Brain microvascular endothelial cell (primary cell): Measurements from ENCODE around the gene PCDHGC5.
A peak's percentile ranks its signal among the peaks of the same experiment; 100 is the strongest.

Source experiments
- DNase-seq: peaks from one replicate; pipeline ENCODE4 v3.0.0-alpha.2; 2020
- H3K27ac ChIP-seq: fragments of 250-450 bp; sonication (Bioruptor Pico); 2 replicates; pipeline ENCODE4 v1.5.1; 2020; ENCODE audit warnings: mild to moderate bottlenecking, moderate library complexity
- H3K27me3 ChIP-seq: fragments of 250-450 bp; sonication (Bioruptor Pico); replicated peaks from 2 replicates; pipeline ENCODE4 v1.5.1; 2020; ENCODE audit warnings: mild to moderate bottlenecking
- H3K36me3 ChIP-seq: fragments of 250-450 bp; sonication (Bioruptor Pico); replicated peaks from 2 replicates; pipeline ENCODE4 v1.5.1; 2020; ENCODE audit warnings: mild to moderate bottlenecking
- H3K4me3 ChIP-seq: 2 replicates; pipeline ENCODE4 v1.5.1; 2011; ENCODE audit warnings: low read depth, mild to moderate bottlenecking, control low read depth, low read length, moderate library complexity
- CTCF ChIP-seq: IDR thresholded peaks from 2 replicates; pipeline ENCODE4 v1.5.1; 2011; ENCODE audit warnings: low read depth, mild to moderate bottlenecking, moderate library complexity, low read length, control low read depth, inconsistent platforms; ENCODE audit errors: missing control alignments
- in situ Hi-C: cut with HindIII; loops from 2 replicates; pipeline ENCODE4 v1.10.0; 2017; ENCODE audit warnings: low sequenced_read_pairs, low pct_ligation_motif_present

PCDHGC5 gene

GRCh38 chr5:141475625-141476131, 13.2 kb upstream of the PCDHGC5 start, which contains the start of gene PCDHGC3:
TSS of gene PCDHGC3 (plus strand) at chr5:141475966. CDS start at chr5:141476117, 151 bp downstream.
- no peaks in the 10 kb centered on the region for H3K36me3 ChIP-seq
- peak; percentile 51 for TF ChIP-seq CTCF
- peak; percentile 95 for DNase-seq
- in situ Hi-C loops: no loop called here
- H3K27ac ChIP-seq: peak within 1 kb of the TSS; percentile 59
- peak within 1 kb of the TSS; percentile 84 for H3K4me3 ChIP-seq
- no peaks in the 10 kb centered on the region for H3K27me3 ChIP-seq

GRCh38 chr5:141476132-141476911, 12.6 kb upstream of the PCDHGC5 start:
- no peaks in the 10 kb centered on the region for H3K36me3 ChIP-seq
- no peak for TF ChIP-seq CTCF
- no peaks in the 10 kb centered on the region for H3K27me3 ChIP-seq
- peak overlapping the region; percentile 59 for H3K27ac ChIP-seq
- in situ Hi-C loops: no loop called here
- H3K4me3 ChIP-seq: peak overlapping the region; percentile 84
- DNase-seq: peak; percentile 76

DNA sequence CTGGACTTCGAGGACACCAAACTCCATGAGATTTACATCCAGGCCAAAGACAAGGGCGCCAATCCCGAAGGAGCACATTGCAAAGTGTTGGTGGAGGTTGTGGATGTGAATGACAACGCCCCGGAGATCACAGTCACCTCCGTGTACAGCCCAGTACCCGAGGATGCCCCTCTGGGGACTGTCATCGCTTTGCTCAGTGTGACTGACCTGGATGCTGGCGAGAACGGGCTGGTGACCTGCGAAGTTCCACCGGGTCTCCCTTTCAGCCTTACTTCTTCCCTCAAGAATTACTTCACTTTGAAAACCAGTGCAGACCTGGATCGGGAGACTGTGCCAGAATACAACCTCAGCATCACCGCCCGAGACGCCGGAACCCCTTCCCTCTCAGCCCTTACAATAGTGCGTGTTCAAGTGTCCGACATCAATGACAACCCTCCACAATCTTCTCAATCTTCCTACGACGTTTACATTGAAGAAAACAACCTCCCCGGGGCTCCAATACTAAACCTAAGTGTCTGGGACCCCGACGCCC, 11.8 kb upstream of the PCDHGC5 start:
- Histone ChIP-seq H3K4me3 (peak overlapping the region; percentile 84), H3K27ac (no peak overlapping the region), H3K36me3 (no peaks in the 10 kb centered on the region), H3K27me3 (no peaks in the 10 kb centered on the region)
- DNase-seq: no peak
- in situ Hi-C loops: no loop called here
- TF ChIP-seq CTCF: no peak

- Histone ChIP-seq H3K27me3 (no peaks in the 10 kb centered on the region), H3K27ac (no peak overlapping the region), H3K36me3 (no peaks in the 10 kb centered on the region), H3K4me3 (peak overlapping the region; percentile 84)
- in situ Hi-C loops: no loop called here
- TF ChIP-seq CTCF: no peak
- no peak for DNase-seq
Observed at GRCh38 chr5:141477815-141478214, 11.1 kb upstream of the PCDHGC5 start.

DNA sequence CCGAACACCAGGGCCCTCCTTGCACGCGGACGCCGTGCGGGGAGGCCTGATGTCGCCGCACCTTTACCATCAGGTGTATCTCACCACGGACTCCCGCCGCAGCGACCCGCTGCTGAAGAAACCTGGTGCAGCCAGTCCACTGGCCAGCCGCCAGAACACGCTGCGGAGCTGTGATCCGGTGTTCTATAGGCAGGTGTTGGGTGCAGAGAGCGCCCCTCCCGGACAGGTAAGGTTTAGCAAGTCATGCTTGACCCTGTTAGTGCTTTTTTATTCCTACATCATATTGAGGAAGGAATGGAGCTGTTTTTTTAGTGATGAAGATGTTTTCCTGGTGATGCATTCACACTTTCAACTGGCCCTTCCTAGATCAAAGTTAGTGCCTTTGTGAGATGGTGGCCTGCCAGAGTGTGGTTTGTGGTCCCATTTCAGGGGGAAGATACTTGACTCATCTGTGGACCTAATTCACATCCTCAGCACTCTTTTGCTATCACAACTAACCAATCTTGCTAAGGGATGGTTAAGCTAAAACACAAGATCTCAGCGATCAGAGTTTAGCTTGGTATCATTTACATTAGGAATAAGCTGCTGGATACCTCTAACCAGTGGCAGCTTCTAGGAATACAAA, 10.4 kb upstream of the PCDHGC5 start:
- Histone ChIP-seq H3K27me3 (no peaks in the 10 kb centered on the region), H3K4me3 (peak overlapping the region; percentile 84), H3K36me3 (no peaks in the 10 kb centered on the region), H3K27ac (no peak overlapping the region)
- TF ChIP-seq CTCF: peak; percentile 58
- in situ Hi-C loops: no loop called here
- no peak for DNase-seq
